Activated naive CD4-positive, alpha-beta T cell treated with anti-CD3 and anti-CD28 coated beads for 36 hours (primary cell): ENCODE results near the gene PKM. TPM values are rescaled to one million over a fixed set of nuclear protein-coding genes. Genes with fewer than 3 reads are reported as not detected.
A peak's percentile ranks its signal among the peaks of the same experiment; 100 is the strongest.

Source experiments
- CTCF ChIA-PET: fragments of 350-600 bp; sonication (Branson Sonifier 250); formaldehyde crosslinking; loops from one replicate; lab custom pipeline; 2021; ENCODE audit warnings: antibody characterized with exemption; lab: Charles Lee
- DNase-seq: peaks from one replicate; pipeline ENCODE4 v3.0.0-alpha.2; 2020
- H3K27ac Mint-ChIP-seq: one replicate; pipeline ENCODE4 v1.8.0; 2021; ENCODE audit warnings: mild to moderate bottlenecking, mixed read lengths
- H3K27me3 Mint-ChIP-seq: one replicate; pipeline ENCODE4 v1.8.0; 2021; ENCODE audit warnings: low read depth, mixed read lengths
- H3K36me3 Mint-ChIP-seq: one replicate; pipeline ENCODE4 v1.8.0; 2021; ENCODE audit warnings: low read depth, mixed read lengths
- H3K4me1 Mint-ChIP-seq: one replicate; pipeline ENCODE4 v1.8.0; 2021; ENCODE audit warnings: low read depth, mixed read lengths
- H3K4me3 Mint-ChIP-seq: one replicate; pipeline ENCODE4 v1.8.0; 2021; ENCODE audit warnings: mild to moderate bottlenecking, moderate library complexity, mixed read lengths
- H3K9me3 Mint-ChIP-seq: one replicate; pipeline ENCODE4 v1.8.0; 2021; ENCODE audit warnings: mixed read lengths
- intact Hi-C: fragments of 100-400 bp; cut with micrococcal nuclease; formaldehyde crosslinking; loops from one replicate; pipeline ENCODE4 v1.15.1; 2023
- total RNA-seq, 2 experiments: library from RNA; stranded (reverse); gene quantifications; one replicate each; pipeline ENCODE4 v1.2.3, GENCODE V29; 2021

The PKM gene
- total RNA-seq, 2 experiments from 2014 or later: 1,794 to 1,797 TPM

GRCh38 chr15:72161361-72162132 is 69.4 kb downstream of the PKM start:
- CTCF ChIA-PET: no interaction called here
- Mint-ChIP-seq H3K36me3 (no peaks in the 10 kb centered on the region), H3K4me3 (no peak overlapping the region), H3K27me3 (no peaks in the 10 kb centered on the region), H3K27ac (no peak overlapping the region), H3K4me1 (no peaks in the 10 kb centered on the region), H3K9me3 (no peaks in the 10 kb centered on the region)
- intact Hi-C loops: no loop called here
- no peak for DNase-seq

- no peak for DNase-seq
- intact Hi-C loops: no loop called here
These were observed 70.2 kb downstream of the PKM start for GRCh38 chr15:72160696-72161245.

GRCh38 chr15:72156928-72157327 is 74.1 kb downstream of the PKM start:
- Mint-ChIP-seq H3K27ac (no peak overlapping the region), H3K27me3 (peaks cover 2% of the 10 kb centered on the region), H3K4me3 (no peak overlapping the region), H3K9me3 (no peaks in the 10 kb centered on the region), H3K36me3 (no peaks in the 10 kb centered on the region), H3K4me1 (peaks cover 4% of the 10 kb centered on the region)
- CTCF ChIA-PET: interaction anchor here (0.6 to 3.3 kb wide), 18 partner anchors 10 to 850 kb away, joined by 3 to 29 read pairs (median 4); no protein-coding TSS in a partner anchor
- no peak for DNase-seq
- intact Hi-C loops: loop anchor here (1.0 to 5.0 kb wide), 4 partner anchors 356 to 710 kb away; no protein-coding TSS in a partner anchor

More at GRCh38 chr15:72160696-72161245, 70.2 kb downstream of the PKM start:
- Mint-ChIP-seq H3K27ac (no peak overlapping the region), H3K4me3 (no peak overlapping the region), H3K4me1 (peaks cover 2% of the 10 kb centered on the region), H3K9me3 (no peaks in the 10 kb centered on the region), H3K27me3 (no peaks in the 10 kb centered on the region), H3K36me3 (no peaks in the 10 kb centered on the region)
- CTCF ChIA-PET: no interaction called here

- Mint-ChIP-seq H3K9me3 (no peaks in the 10 kb centered on the region), H3K4me3 (peak overlapping the region; percentile 60), H3K27me3 (peaks cover 2% of the 10 kb centered on the region), H3K36me3 (no peaks in the 10 kb centered on the region), H3K4me1 (peaks cover 4% of the 10 kb centered on the region), H3K27ac (no peak overlapping the region)
- peak; percentile 92 for DNase-seq
- CTCF ChIA-PET: interaction anchor here (0.6 to 3.3 kb wide), 27 partner anchors 9 to 851 kb away, joined by 3 to 29 read pairs (median 3); no protein-coding TSS in a partner anchor
- intact Hi-C loops: loop anchor here (1.0 to 5.0 kb wide), 4 partner anchors 355 to 709 kb away; no protein-coding TSS in a partner anchor
These were observed 75.1 kb downstream of the PKM start for GRCh38 chr15:72155635-72156616.

GRCh38 chr15:72155003-72155621 is 75.9 kb downstream of the PKM start:
- CTCF ChIA-PET: interaction anchor here (1.0 to 3.3 kb wide), 4 partner anchors 10 to 412 kb away, joined by 3 to 29 read pairs (median 13); no protein-coding TSS in a partner anchor
- DNase-seq: no peak
- no peaks in the 10 kb centered on the region for H3K36me3 Mint-ChIP-seq
- peaks cover 4% of the 10 kb centered on the region for H3K4me1 Mint-ChIP-seq
- intact Hi-C loops: loop anchor here (5.0 kb wide), 1 partner anchor 708 kb away; no protein-coding TSS in a partner anchor
- H3K27me3 Mint-ChIP-seq: peaks cover 2% of the 10 kb centered on the region
- H3K4me3 Mint-ChIP-seq: no peak overlapping the region
- H3K9me3 Mint-ChIP-seq: no peaks in the 10 kb centered on the region
- no peak overlapping the region for H3K27ac Mint-ChIP-seq

- Mint-ChIP-seq H3K4me1 (peaks cover 4% of the 10 kb centered on the region), H3K36me3 (no peaks in the 10 kb centered on the region), H3K9me3 (no peaks in the 10 kb centered on the region), H3K4me3 (no peak overlapping the region), H3K27ac (no peak overlapping the region), H3K27me3 (peaks cover 2% of the 10 kb centered on the region)
- CTCF ChIA-PET: interaction anchor here (0.7 kb wide), 2 partner anchors 9 to 411 kb away, joined by 3 read pairs; no protein-coding TSS in a partner anchor
- no peak for DNase-seq
- intact Hi-C loops: no loop called here
These were observed 76.7 kb downstream of the PKM start for GRCh38 chr15:72154316-72154715.

- Mint-ChIP-seq H3K27me3 (peaks cover 2% of the 10 kb centered on the region), H3K4me3 (no peak overlapping the region), H3K9me3 (no peaks in the 10 kb centered on the region), H3K36me3 (no peaks in the 10 kb centered on the region), H3K4me1 (peaks cover 4% of the 10 kb centered on the region), H3K27ac (no peak overlapping the region)
- CTCF ChIA-PET: interaction anchor here (0.7 to 1.2 kb wide), 4 partner anchors 9 to 410 kb away, joined by 3 to 4 read pairs (median 4); no protein-coding TSS in a partner anchor
- no peak for DNase-seq
- intact Hi-C loops: no loop called here
These were observed 77.6 kb downstream of the PKM start for GRCh38 chr15:72153269-72154000.

Other genes starting within 250 kb of the PKM start
- gene MYO9A, start 113.0 kb downstream of the PKM start, total RNA-seq: 10 to 100 TPM in 1 of 2 experiments, 1 to 10 TPM in 1; 9.5 to 10.0 TPM
- 1 to 10 TPM; 2.0 TPM for gene SENP8, start 112.8 kb downstream of the PKM start, total RNA-seq
- gene GRAMD2A, start 33.4 kb downstream of the PKM start, total RNA-seq: not detected
- 10 to 100 TPM; 38.8 to 44.7 TPM for gene PARP6, start 41.4 kb upstream of the PKM start, total RNA-seq
- gene CELF6, start 89.0 kb upstream of the PKM start, total RNA-seq: under 1 TPM in 1 of 2 experiments, not detected in 1; 0.22 TPM
- gene HEXA, start 144.8 kb upstream of the PKM start, total RNA-seq: 10 to 100 TPM; 47.7 to 49.3 TPM
- gene TMEM202, start 167.1 kb upstream of the PKM start, total RNA-seq: not detected
- gene ARIH1, start 243.1 kb upstream of the PKM start, total RNA-seq: 100 to 1,000 TPM; 174 to 183 TPM